SK-MEL-5 (cell line): ENCODE measurements around the gene SLC27A1. TPM values are rescaled to one million over a fixed set of nuclear protein-coding genes. Genes with fewer than 3 reads are reported as not detected.
"Not testable (repeated sequence)": the region's sequence is repeated elsewhere in the genome, so short reads cannot be mapped to it uniquely, and the experiment has no call there.

ENCODE experiments used
- DNase-seq: peaks from one replicate; pipeline ENCODE4 v3.0.0-alpha.2; 2016; ENCODE audit warnings: low read depth, low spot score
- in situ Hi-C: cut with HindIII; loops from 2 replicates; pipeline ENCODE4 v1.10.0; 2016; ENCODE audit warnings: low sequenced_read_pairs, high pct_unique_total_duplicates, low pct_unique_long_range_greater_than_20kb
- total RNA-seq: library from RNA; depleted of rRNA; stranded (reverse); fragments of >200 nt; shearing (Covaris generic); gene quantifications from 2 replicates; pipeline ENCODE4 v1.2.3, GENCODE V29; 2014

Gene SLC27A1
- total RNA-seq, 1 experiment from 2014 or later, result 12.2 TPM

DNA sequence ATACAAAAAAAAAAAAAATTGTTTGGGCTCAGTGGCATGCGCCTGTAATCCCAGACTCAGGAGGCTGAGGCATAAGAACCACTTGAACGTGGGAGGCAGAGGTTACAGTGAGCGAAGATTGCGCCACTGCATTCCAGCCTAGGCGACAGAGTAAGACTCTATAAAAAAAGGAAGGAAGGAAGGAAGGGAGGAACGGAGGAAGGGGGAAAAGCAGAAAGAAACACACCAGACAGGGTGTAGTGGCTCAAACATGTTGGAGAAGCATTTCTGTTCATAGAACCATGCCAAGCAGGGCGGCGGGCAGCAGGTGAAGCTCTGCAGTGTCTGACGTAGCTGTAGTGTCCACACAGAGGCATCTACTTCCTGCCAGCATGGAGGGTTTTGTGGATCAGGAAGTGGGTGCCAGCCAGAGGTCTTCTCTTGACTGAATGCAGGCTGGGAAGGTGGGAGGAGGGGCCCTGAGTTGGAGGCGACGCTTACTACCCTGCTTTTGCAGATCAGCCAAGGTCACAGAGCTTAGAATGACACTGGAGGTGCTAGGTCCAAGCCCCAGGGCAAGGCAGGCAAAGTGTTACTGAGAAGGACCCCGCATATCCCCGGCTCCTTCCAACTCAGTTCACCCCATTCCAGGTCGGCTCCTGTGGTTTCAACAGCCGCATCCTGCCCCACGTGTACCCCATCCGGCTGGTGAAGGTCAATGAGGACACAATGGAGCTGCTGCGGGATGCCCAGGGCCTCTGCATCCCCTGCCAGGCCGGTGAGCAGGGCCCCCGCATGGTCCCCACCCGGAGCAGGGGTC is 29.5 kb downstream of the SLC27A1 start:
- in situ Hi-C loops, result no loop called here
- DNase-seq, result no peak

DNA sequence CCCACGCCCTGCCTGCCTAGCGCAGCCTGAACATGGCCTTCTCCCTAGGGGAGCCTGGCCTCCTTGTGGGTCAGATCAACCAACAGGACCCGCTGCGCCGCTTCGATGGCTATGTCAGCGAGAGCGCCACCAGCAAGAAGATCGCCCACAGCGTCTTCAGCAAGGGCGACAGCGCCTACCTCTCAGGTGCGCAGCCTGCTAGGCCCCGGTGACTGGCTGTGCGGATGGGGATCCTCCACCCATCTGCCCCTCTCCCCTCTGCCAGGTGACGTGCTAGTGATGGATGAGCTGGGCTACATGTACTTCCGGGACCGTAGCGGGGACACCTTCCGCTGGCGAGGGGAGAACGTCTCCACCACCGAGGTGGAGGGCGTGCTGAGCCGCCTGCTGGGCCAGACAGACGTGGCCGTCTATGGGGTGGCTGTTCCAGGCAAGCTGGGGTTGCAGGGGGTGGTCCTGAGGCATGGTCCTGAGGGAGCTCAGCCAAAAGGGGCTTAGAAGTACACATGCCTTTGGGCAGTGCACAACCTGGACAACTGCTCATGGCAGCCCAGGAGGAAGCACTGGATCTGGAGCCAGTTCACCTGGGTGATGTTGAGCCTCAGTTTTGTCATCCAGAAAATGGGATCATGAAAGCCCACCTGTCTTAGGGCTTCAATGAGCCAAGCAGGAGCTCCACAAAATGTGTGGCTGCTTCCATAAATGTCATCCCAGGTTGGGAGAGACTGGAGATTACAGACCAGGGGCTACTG is 30.3 kb downstream of the SLC27A1 start:
- no peak for DNase-seq
- in situ Hi-C loops, result no loop called here

DNA sequence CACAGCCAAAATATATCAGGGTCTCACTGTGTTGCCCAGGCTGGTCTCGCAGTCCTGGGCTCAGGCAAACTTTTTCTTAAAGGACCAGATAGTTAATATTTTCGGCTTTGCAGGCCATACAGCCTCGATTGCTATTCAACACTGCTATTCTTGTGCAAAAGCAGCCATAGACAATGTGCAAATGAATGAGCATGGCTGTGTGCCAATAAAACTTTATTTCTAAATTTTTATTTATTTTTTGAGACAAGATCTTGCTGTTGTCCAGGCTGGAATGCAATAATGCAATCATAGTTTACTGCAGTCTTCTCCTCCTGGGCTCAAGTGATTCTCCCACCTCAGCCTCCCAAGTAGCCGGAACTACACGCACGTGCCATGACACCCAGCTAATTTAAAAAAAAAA is 32.9 kb downstream of the SLC27A1 start:
- in situ Hi-C loops, result no loop called here
- DNase-seq, result no peak

DNA sequence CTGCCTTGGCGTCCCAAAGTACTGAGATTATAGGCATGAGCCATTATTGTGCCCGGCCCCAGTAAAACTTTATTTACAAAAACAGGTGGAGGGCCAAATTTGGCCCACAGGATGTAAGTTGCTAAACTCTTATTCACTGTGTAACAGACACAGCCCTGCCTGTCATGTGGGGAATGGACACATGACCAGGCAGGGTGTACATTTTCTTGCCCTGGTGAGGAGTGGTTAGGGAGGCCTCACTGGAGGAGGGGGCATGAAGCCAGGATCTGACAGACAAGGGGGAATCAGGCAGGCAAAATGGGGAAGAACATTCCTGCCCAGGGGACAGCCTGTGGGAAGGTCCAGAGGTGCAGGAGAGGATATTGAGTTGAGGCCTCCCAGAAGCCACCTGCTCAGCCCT is 33.7 kb downstream of the SLC27A1 start:
- in situ Hi-C loops, result no loop called here
- peak; percentile 40 for DNase-seq

DNA sequence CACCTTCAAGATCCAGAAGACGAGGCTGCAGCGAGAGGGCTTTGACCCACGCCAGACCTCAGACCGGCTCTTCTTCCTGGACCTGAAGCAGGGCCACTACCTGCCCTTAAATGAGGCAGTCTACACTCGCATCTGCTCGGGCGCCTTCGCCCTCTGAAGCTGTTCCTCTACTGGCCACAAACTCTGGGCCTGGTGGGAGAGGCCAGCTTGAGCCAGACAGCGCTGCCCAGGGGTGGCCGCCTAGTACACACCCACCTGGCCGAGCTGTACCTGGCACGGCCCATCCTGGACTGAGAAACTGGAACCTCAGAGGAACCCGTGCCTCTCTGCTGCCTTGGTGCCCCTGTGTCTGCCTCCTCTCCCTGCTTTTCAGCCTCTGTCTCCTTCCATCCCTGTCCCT is 34.1 kb downstream of the SLC27A1 start:
- in situ Hi-C loops, result no loop called here
- no peak for DNase-seq

GRCh38 chr19:17505223-17505622 is 34.9 kb downstream of the SLC27A1 start:
- in situ Hi-C loops, result no loop called here

DNA sequence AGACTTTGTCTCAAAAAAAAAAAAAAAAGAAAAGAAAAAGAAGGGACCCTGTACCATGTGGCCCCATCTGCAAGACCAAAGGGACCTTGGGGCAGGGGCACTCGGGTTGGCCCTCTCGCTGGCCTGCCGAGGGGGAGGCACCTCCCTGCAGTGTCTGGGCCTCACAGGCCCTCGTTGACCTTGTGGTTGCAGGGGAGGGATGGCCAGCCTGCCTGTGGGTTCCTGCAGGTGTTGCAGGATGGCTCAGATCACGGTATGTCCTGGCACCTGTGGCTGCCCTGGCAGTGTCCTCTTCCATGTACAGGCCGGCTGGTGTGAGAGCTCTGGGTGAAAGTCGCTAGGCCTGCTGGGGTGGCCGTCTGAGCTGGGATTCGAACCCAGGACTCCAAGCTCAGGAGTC is 36.4 kb downstream of the SLC27A1 start:
- in situ Hi-C loops, result no loop called here
- no peak for DNase-seq

More at GRCh38 chr19:17505223-17505622, 34.9 kb downstream of the SLC27A1 start:
- no peak for DNase-seq

- DNase-seq, in situ Hi-C loops: not testable (repeated sequence)
These were observed 38.2 kb downstream of the SLC27A1 start for GRCh38 chr19:17508558-17508933.

DNA sequence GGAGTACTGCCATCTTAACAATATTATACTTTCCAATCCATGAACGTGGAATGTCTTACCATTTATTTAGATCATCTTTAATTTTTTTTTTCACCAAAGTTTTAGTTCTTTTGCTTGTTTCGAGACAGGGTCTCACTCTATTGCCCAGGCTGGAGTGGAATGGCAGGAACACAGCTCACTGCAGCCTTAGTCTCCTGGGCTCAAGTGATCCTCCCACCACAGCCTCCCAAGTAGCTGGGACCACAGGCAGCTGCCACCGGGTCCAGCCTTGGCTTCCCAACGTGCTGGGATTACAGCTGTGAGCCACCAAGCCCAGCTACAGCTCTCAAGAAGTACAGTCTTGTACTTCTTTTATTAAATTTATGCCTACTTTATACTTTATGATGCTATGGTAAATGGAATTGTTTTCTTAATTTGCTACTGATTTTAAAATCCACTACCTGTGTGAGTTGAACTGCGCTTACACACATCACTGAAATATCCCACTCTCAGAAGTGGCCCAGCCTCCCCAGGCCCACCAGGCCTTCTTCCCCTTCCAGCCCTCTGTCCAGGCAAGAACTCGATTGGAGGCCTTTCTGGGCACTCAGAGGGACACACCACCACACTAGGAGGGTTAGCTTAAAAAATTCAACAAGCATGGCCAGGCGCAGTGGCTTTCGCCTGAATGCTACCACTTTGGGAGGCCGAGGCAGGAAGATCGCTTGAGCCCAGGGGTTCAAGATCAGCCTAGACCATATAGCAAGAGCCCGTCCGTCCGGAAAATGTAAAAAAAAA is 40.1 kb downstream of the SLC27A1 start:
- DNase-seq, result no peak
- in situ Hi-C loops, result no loop called here

DNA sequence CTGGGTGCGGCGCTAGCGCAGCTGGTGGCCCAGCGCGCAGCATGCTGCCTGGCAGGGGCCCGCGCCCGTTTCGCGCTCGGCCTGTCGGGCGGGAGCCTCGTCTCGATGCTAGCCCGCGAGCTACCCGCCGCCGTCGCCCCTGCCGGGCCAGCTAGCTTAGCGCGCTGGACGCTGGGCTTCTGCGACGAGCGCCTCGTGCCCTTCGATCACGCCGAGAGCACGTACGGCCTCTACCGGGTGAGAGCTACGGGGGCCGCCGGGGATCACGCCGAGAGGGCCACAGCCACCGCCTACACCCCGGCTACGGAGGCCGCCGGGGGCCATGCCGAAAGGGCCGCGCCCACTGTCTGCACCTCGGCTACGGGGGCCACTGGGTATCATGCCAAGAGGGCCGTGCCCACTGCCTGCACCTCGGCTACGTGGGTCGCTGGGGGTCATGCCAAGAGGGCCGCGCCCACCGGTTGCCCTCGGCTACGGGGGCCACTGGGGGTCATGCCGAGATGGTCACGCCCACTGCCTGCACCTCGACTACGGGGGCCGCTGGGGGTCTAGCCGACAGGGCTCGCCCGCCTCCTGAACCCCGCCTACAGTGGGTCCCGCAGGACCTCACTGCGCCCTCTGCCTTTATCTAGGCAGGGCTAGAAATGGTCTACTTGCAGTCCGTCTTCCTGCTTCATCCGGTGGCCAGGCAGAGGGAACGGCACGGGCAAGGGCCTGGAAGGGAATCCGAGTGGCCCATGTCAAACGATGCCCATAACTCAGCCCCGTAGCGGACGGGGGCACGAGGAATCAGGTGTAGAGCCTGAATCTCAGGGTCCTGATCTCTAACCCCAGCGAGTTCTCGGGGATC is 41.6 kb downstream of the SLC27A1 start:
- in situ Hi-C loops, result no loop called here

DNA sequence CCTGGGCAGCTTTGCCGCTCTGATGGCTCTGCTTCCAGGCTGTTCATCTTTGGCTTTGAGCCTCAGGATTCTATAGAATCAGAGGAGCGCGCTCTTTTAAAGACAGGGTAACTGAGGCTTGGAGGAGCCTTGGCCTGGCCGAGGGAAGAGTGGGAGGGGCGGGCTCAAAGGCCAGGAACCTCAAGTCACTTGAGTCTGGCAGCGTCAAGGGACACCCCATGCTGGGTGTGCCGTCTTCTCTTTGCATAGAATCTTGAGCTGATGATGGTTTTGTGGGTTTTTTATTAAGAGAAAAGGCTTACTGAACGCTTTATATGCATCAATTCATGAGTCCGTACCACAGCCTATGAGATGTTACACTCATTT is 42.2 kb downstream of the SLC27A1 start:
- in situ Hi-C loops, result no loop called here
- DNase-seq, result no peak

More for the DNA sequence above, 41.6 kb downstream of the SLC27A1 start:
- DNase-seq, result peak; percentile 84

- no peak for DNase-seq
- in situ Hi-C loops, result no loop called here
These were observed 45.3 kb downstream of the SLC27A1 start for GRCh38 chr19:17515408-17516149.

GRCh38 chr19:17517898-17518297 is 47.6 kb downstream of the SLC27A1 start:
- no peak for DNase-seq
- in situ Hi-C loops, result no loop called here

- DNase-seq, in situ Hi-C loops: not testable (repeated sequence)
These were observed 48.3 kb downstream of the SLC27A1 start for GRCh38 chr19:17518654-17519053.

- no peak for DNase-seq
- in situ Hi-C loops, result no loop called here
These were observed 49.6 kb downstream of the SLC27A1 start for GRCh38 chr19:17519967-17520366.

GRCh38 chr19:17520865-17521264 is 50.5 kb downstream of the SLC27A1 start:
- no peak for DNase-seq
- in situ Hi-C loops, result no loop called here
